PFSK-1 (cell line): Measurements from ENCODE around the gene ATP6V1G2.

Experiments used
- FOXP2 ChIP-seq: optimal IDR thresholded peaks from 2 replicates; pipeline ENCODE3; 2011; ENCODE audit warnings: borderline replicate concordance, control low read depth, inconsistent platforms; ENCODE audit not compliant: insufficient read depth; ENCODE audit errors: extremely low read length, extremely low read depth
- POLR2AphosphoS5 ChIP-seq: IDR thresholded peaks from 2 replicates; pipeline ENCODE4 v1.6.1; 2012; ENCODE audit warnings: low read depth, mild to moderate bottlenecking, control low read depth, low read length, moderate library complexity
- SIN3A ChIP-seq: IDR thresholded peaks from 2 replicates; pipeline ENCODE4 v1.6.1; 2012; ENCODE audit warnings: mild to moderate bottlenecking, low read length, moderate library complexity, borderline replicate concordance; ENCODE audit not compliant: insufficient read depth
- TAF1 ChIP-seq: IDR thresholded peaks from 2 replicates; pipeline ENCODE4 v1.6.1; 2012; ENCODE audit warnings: low read length, control low read depth, borderline replicate concordance; ENCODE audit not compliant: insufficient read depth
- TF ChIP-seq, protein P1 (sequence below), 2 experiments: IDR thresholded peaks; 2 replicates each; pipeline versions ENCODE4 v1.6.1 to v1.8.0; 2011 to 2012; ENCODE audit warnings: low read depth in 2 of 2, low read length in 2 of 2, control low read depth in 1 of 2, inconsistent platforms in 1 of 2, mild to moderate bottlenecking in 1 of 2, moderate library complexity in 1 of 2; ENCODE audit not compliant: insufficient read depth in 1 of 2

ATP6V1G2 gene

DNA sequence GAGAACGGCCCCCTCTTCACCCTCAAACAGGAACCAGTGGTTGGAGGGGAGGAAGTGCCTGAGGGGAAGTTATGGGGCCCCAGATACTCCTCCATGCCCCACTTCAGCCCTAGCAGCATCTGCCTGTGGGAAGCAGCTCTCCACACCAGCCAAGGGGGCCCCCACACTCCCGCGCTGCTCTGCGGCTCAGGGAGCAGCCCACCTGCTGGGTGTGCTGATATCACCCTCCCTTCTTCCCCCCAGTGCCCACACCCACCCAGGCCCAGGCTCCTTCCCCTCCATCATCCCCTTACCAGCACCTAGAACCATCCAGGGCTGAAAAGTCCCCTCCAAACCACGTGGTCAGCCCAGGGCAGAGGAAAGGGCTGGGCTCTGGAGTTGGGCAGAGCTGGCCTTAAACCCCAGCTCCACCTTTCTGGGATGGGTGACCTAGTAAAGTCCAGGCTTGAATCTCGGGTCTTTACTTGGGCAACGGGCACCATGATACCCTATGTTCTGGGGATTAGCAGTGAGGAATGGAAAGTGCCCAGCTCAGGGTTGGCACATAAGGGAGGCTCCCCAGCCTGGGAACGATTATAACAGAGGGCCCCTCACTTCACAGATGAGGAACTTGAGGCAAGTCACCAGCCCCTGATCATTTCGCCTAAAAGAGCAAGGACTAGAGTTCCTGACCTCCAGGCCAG lies 40.3 kb upstream of the ATP6V1G2 start:
- no peak for TF ChIP-seq SIN3A
- TF ChIP-seq, protein P1, sequence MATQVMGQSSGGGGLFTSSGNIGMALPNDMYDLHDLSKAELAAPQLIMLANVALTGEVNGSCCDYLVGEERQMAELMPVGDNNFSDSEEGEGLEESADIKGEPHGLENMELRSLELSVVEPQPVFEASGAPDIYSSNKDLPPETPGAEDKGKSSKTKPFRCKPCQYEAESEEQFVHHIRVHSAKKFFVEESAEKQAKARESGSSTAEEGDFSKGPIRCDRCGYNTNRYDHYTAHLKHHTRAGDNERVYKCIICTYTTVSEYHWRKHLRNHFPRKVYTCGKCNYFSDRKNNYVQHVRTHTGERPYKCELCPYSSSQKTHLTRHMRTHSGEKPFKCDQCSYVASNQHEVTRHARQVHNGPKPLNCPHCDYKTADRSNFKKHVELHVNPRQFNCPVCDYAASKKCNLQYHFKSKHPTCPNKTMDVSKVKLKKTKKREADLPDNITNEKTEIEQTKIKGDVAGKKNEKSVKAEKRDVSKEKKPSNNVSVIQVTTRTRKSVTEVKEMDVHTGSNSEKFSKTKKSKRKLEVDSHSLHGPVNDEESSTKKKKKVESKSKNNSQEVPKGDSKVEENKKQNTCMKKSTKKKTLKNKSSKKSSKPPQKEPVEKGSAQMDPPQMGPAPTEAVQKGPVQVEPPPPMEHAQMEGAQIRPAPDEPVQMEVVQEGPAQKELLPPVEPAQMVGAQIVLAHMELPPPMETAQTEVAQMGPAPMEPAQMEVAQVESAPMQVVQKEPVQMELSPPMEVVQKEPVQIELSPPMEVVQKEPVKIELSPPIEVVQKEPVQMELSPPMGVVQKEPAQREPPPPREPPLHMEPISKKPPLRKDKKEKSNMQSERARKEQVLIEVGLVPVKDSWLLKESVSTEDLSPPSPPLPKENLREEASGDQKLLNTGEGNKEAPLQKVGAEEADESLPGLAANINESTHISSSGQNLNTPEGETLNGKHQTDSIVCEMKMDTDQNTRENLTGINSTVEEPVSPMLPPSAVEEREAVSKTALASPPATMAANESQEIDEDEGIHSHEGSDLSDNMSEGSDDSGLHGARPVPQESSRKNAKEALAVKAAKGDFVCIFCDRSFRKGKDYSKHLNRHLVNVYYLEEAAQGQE (IDR thresholded peaks at IDR 0.05; ENCODE audit: insufficient read depth in 1 of 2, low read depth in 2 of 2, low read length in 2 of 2), result no peak
- no peak for TF ChIP-seq TAF1
- no peak for TF ChIP-seq POLR2AphosphoS5
- no peak for TF ChIP-seq FOXP2

DNA sequence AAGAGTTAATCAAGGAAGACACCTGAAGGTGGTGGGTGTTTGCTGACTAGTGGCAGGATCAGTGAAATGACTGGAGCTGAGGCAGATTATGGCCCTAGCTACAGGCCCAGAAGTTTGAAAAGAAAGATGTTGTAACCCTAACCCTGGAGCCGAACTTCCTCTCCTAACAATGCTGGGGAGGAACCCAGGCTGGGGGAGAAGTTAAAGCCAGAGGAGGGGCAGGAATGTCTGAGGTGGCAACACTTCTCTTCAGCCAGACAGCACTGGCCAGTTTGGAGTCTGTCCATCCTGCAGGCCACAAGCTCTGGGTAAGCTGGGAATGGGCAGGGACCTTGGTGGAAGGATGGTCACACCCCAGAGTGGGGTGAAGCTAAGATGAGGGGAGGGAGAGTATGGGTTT lies 39.6 kb upstream of the ATP6V1G2 start, which contains the start of gene LST1:
LST1 (plus strand) TSS at position 270 of the 400 bp plus-strand sequence. CDS start 1,023 bp downstream, outside the sequence.
- TF ChIP-seq POLR2AphosphoS5 (no peak), TAF1 (no peak), SIN3A (no peak), FOXP2 (no peak)
- TF ChIP-seq, protein P1 (IDR thresholded peaks at IDR 0.05; ENCODE audit: insufficient read depth in 1 of 2, low read depth in 2 of 2, low read length in 2 of 2), result no peak

DNA sequence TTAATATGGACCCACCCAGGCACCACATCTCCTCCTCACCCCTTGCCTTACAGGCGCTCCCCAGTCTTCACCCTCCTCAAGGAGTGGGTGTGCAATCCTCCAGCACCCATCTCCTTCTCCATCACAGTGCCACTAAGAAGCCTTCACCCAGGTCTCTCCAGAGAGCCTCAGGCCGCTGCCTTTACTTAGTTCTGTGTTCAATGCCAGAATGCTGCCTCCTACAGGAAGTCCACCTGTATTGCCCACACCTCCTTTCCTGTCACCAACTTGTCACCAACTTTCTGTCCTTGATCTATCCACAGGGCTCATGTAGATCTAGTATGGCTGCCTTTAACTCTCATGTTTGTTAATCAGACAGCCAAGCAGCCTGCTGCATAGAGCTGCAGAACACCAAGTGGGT lies 39.1 kb upstream of the ATP6V1G2 start:
- TF ChIP-seq TAF1, result no peak
- TF ChIP-seq, protein P1 (IDR thresholded peaks at IDR 0.05; ENCODE audit: insufficient read depth in 1 of 2, low read depth in 2 of 2, low read length in 2 of 2), result no peak
- no peak for TF ChIP-seq SIN3A
- no peak for TF ChIP-seq FOXP2
- no peak for TF ChIP-seq POLR2AphosphoS5

DNA sequence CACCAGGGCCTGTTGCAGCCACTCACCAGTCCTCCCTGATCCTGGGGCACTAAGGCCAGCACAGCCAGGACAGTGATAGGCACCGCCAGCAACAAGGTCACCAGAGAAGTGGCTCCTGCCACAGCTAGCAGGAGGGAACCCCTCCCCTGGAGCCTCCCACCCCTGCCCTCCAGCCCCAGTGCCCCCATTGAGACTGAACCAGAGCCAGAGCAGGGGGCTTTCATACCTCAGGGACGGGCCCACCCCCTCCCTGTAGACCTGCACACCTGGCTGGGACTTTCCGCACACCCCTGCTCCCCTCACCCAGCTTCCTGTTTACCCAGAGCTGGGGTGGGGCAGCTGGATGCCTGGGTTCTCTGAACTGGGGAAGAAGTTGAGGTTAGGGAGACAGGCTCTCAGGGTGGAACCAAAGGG lies 35.8 kb upstream of the ATP6V1G2 start, which contains the start of gene LTB:
LTB (minus strand) TSS at position 195 of the 414 bp plus-strand sequence; CDS start at position 188, 7 bp downstream.
- no peak for TF ChIP-seq TAF1
- TF ChIP-seq, protein P1 (IDR thresholded peaks at IDR 0.05; ENCODE audit: insufficient read depth in 1 of 2, low read depth in 2 of 2, low read length in 2 of 2), result no peak
- TF ChIP-seq SIN3A, result no peak
- TF ChIP-seq FOXP2, result no peak
- no peak for TF ChIP-seq POLR2AphosphoS5
